Gastroesophageal sphincter (tissue), 4 donors: ENCODE measurements around the gene ZNF506. TPM values are rescaled to one million over a fixed set of nuclear protein-coding genes. Genes with fewer than 3 reads are reported as not detected.

Source experiments
- ATAC-seq: fragments of 150-250 bp; one replicate; pipeline ENCODE4 v1.9.1; 2016; ENCODE audit warnings: mild to moderate bottlenecking, moderate library complexity
- H3K27ac ChIP-seq, 4 donors: fragments of 200-600 bp; sonication (generic) in 3 of 4; 1 replicate in 3 of 4; 2 replicates in 1 of 4; pipeline ENCODE4 v1.5.1; 2016 to 2019
- H3K27me3 ChIP-seq: fragments of 200-600 bp; sonication (generic); one replicate; pipeline ENCODE4 v1.5.1; 2019
- H3K36me3 ChIP-seq, 2 donors: fragments of 200-600 bp; sonication (generic); one replicate each; pipeline ENCODE4 v1.5.1; 2019; ENCODE audit warnings: control low read depth in 1 of 2
- H3K4me1 ChIP-seq, 3 donors: fragments of 200-600 bp; sonication (generic); 1 replicate in 2 of 3; 2 replicates in 1 of 3; pipeline ENCODE4 v1.5.1; 2016 to 2019; ENCODE audit warnings: control low read depth in 2 of 3
- H3K4me3 ChIP-seq, 2 donors: fragments of 200-600 bp; sonication (generic); one replicate each; pipeline ENCODE4 v1.5.1; 2019; ENCODE audit warnings: mild to moderate bottlenecking in 1 of 2, moderate library complexity in 1 of 2
- H3K9me3 ChIP-seq, 3 donors: fragments of 200-600 bp; sonication (generic); one replicate each; pipeline ENCODE4 v1.5.1; 2017 to 2019; ENCODE audit warnings: control low read depth in 2 of 3
- CTCF ChIP-seq, 4 experiments: fragments of 200-600 bp in 2 of 4; fragments of 450-650 bp in 2 of 4; sonication (generic) in 1 of 4; IDR thresholded peaks; one replicate each; pipeline ENCODE4 v1.5.1; 2017 to 2019; ENCODE audit warnings: antibody characterized with exemption in 4 of 4, mild to moderate bottlenecking in 2 of 4, moderate library complexity in 2 of 4
- EP300 ChIP-seq: sonication (generic); formaldehyde crosslinking; IDR thresholded peaks from one replicate; pipeline ENCODE4 v1.6.1; 2017; ENCODE audit warnings: antibody characterized with exemption, mild to moderate bottlenecking
- POLR2A ChIP-seq, 2 donors: fragments of 450-650 bp; IDR thresholded peaks; one replicate each; pipeline ENCODE4 v1.6.1; 2017; ENCODE audit warnings: antibody characterized with exemption in 2 of 2, mild to moderate bottlenecking in 2 of 2, moderate library complexity in 1 of 2
- POLR2AphosphoS5 ChIP-seq: sonication (generic); formaldehyde crosslinking; IDR thresholded peaks from one replicate; pipeline ENCODE4 v1.6.1; 2017; ENCODE audit warnings: antibody characterized with exemption
- WGBS, 2 donors: methylation state at CpG; one replicate each; pipeline ENCODE4 v1.1.5; 2018; ENCODE audit warnings: low coverage in 1 of 2; 5-methylcytosine and 5-hydroxymethylcytosine counted together
- total RNA-seq, 4 donors: library from RNA; depleted of rRNA; stranded (reverse); fragments of >200 nt; gene quantifications; one replicate each; pipeline ENCODE4 v1.1.0, GENCODE V29; 2016

Gene ZNF506
- total RNA-seq, 4 donors from 2014 or later: 17.7 to 34.2 (median 25.9) TPM

- ATAC-seq: no peak
These were observed 42.9 kb downstream of the ZNF506 start for GRCh38 chr19:19778666-19779065.

GRCh38 chr19:19777692-19778091 lies 43.9 kb downstream of the ZNF506 start:
- Histone ChIP-seq H3K4me1 (peaks cover 0 to 37% (median 16%) of the 10 kb centered on the region in 3 donors), H3K27ac (no peak overlapping the region), H3K27me3 (no peaks in the 10 kb centered on the region), H3K4me3 (no peak overlapping the region), H3K9me3 (no peaks in the 10 kb centered on the region), H3K36me3 (no peaks in the 10 kb centered on the region)
- 65 to 76% methylated on average over 3 to 5 of the region's 5 CpGs for WGBS, 2 donors
- no peak for ATAC-seq
- TF ChIP-seq POLR2AphosphoS5: no peak
- no peak for TF ChIP-seq EP300
- no peak for TF ChIP-seq CTCF (IDR thresholded peaks at IDR 0.05)
- TF ChIP-seq POLR2A (IDR thresholded peaks at IDR 0.05): no peak

More at GRCh38 chr19:19778666-19779065, 42.9 kb downstream of the ZNF506 start:
- Histone ChIP-seq H3K4me3 (no peak overlapping the region), H3K4me1 (peaks cover 0 to 37% (median 16%) of the 10 kb centered on the region in 3 donors), H3K36me3 (no peaks in the 10 kb centered on the region), H3K27me3 (no peaks in the 10 kb centered on the region), H3K27ac (no peak overlapping the region), H3K9me3 (no peaks in the 10 kb centered on the region)
- no peak for TF ChIP-seq POLR2AphosphoS5
- TF ChIP-seq EP300: no peak
- no peak for TF ChIP-seq CTCF (IDR thresholded peaks at IDR 0.05)
- TF ChIP-seq POLR2A (IDR thresholded peaks at IDR 0.05): no peak
- 74 to 82% methylated on average over 2 of the region's 2 CpGs for WGBS, 2 donors

GRCh38 chr19:19776206-19777008 lies 45.1 kb downstream of the ZNF506 start:
- Histone ChIP-seq H3K9me3 (no peaks in the 10 kb centered on the region), H3K27me3 (no peaks in the 10 kb centered on the region), H3K4me3 (peak overlapping the region; percentile 76 to 78), H3K27ac (peak overlapping the region in 3 of 4 donors; percentile 79 to 81 (median 81)), H3K36me3 (no peaks in the 10 kb centered on the region), H3K4me1 (peaks cover 0 to 37% (median 16%) of the 10 kb centered on the region in 3 donors)
- ATAC-seq: peak; percentile 100
- 0% methylated on average over 2 to 3 of the region's 36 CpGs for WGBS, 2 donors
- TF ChIP-seq CTCF (IDR thresholded peaks at IDR 0.05) (peak in 2 of 4 experiments; percentile 18 to 27), EP300 (no peak), POLR2AphosphoS5 (peak; percentile 50), POLR2A (IDR thresholded peaks at IDR 0.05) (peak in 1 of 2 donors; percentile 12)

GRCh38 chr19:19775891-19776205 lies 45.7 kb downstream of the ZNF506 start:
- H3K9me3 ChIP-seq: no peaks in the 10 kb centered on the region
- 0% methylated on average over 4 to 6 of the region's 11 CpGs for WGBS, 2 donors
- H3K4me1 ChIP-seq: peaks cover 0 to 37% (median 16%) of the 10 kb centered on the region in 3 donors
- peak overlapping the region in 3 of 4 donors; percentile 79 to 81 (median 81) for H3K27ac ChIP-seq
- peak overlapping the region; percentile 76 to 78 for H3K4me3 ChIP-seq
- H3K36me3 ChIP-seq: no peaks in the 10 kb centered on the region
- H3K27me3 ChIP-seq: no peaks in the 10 kb centered on the region
- ATAC-seq: no peak
- no peak for TF ChIP-seq EP300
- TF ChIP-seq CTCF (IDR thresholded peaks at IDR 0.05): no peak
